GM21619 (cell line): ENCODE data around the gene PALM3.
"Not testable (repeated sequence)": the region's sequence is repeated elsewhere in the genome, so short reads cannot be mapped to it uniquely, and the experiment has no call there.

ENCODE experiments used
- ATAC-seq: cut with Tn5 transposase; IDR thresholded peaks from one replicate; pipeline ENCODE4 v1.9.1; 2021; ENCODE audit not compliant: unreplicated experiment

The PALM3 gene

GRCh38 chr19:14033946-14034345, 27.9 kb downstream of the PALM3 start:
- ATAC-seq = no peak

- ATAC-seq = no peak
Measured at GRCh38 chr19:14031719-14032480, 30.0 kb downstream of the PALM3 start, which contains the start of gene IL27RA. TSS of gene IL27RA (plus strand) at chr19:14031762. CDS start at chr19:14031873, 111 bp downstream.

DNA sequence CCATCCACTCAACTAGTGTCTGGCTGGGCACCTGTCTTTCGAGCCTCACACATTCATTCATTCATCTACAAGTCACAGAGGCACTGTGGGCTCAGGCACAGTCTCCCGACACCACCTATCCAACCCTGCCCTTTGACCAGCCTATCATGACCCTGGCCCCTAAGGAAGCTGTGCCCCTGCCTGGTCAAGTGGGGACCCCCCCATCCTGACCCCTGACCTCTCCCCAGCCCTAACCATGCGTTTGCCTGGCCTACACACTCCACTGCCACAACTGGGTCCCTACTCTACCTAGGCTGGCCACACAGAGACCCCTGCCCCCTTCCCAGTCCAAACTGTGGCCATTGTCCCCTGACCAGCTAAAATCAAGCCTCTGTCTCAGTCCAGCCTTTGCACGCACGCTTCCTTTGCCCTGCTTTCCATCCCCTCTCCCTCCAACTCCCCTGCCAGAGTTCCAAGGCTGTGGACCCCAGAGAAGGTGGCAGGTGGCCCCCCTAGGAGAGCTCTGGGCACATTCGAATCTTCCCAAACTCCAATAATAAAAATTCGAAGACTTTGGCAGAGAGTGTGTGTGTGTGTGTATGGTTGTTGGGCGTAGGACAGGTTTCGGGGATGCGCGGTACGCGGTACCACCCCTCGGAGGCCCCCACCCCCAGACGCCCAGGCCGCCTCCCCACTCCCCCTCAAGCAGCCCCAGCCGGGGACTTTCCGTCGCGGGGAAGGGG, 30.7 kb downstream of the PALM3 start:
- no peak for ATAC-seq

DNA sequence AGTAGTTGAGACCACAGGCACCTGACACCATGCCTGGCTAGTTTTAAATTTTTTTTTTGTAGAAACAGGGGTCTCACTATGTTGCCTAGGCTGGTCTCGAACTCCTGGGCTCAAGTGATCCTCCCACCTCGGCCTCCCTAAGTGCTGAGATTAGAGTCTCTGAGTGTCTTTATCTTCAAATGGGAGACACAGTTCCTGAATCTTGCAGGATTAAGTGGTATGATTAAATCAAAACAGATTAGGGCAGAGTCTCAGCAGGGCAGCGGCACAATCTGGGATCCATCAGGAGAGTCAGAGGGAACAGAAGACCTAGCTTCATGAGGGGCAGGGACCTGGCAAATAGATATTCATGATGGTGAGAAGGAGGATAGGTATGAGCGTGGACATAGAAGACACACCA, 33.0 kb downstream of the PALM3 start:
- ATAC-seq = no peak

DNA sequence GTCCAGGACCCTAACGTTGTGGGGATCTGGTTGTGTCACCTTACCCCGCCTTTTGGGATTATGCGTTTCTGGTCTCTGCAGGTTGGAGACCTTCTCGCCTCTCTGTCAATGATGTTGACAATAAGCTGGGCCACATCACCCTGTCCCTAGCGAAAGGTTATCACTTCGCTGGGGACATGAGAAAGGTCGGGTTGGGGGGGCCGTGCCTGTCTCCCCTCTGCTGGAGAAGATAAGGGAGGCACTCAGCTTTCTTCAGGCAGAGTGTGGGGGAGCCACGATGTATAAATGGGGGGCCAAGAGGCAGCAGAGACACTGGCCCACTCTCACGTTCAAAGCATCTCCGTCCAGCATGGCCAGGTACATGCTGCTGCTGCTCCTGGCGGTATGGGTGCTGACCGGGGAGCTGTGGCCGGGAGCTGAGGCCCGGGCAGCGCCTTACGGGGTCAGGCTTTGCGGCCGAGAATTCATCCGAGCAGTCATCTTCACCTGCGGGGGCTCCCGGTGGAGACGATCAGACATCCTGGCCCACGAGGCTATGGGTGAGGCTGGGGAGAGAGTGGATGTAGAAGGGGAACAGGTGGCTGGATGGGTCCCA, 33.9 kb downstream of the PALM3 start, which contains the start of gene RLN3:
TSS of gene RLN3 (plus strand) at position 293 of the 595 bp plus-strand sequence. CDS start at position 350, 57 bp downstream.
- ATAC-seq = no peak

GRCh38 chr19:14026652-14027192, 35.2 kb downstream of the PALM3 start:
- not testable (repeated sequence) for ATAC-seq

DNA sequence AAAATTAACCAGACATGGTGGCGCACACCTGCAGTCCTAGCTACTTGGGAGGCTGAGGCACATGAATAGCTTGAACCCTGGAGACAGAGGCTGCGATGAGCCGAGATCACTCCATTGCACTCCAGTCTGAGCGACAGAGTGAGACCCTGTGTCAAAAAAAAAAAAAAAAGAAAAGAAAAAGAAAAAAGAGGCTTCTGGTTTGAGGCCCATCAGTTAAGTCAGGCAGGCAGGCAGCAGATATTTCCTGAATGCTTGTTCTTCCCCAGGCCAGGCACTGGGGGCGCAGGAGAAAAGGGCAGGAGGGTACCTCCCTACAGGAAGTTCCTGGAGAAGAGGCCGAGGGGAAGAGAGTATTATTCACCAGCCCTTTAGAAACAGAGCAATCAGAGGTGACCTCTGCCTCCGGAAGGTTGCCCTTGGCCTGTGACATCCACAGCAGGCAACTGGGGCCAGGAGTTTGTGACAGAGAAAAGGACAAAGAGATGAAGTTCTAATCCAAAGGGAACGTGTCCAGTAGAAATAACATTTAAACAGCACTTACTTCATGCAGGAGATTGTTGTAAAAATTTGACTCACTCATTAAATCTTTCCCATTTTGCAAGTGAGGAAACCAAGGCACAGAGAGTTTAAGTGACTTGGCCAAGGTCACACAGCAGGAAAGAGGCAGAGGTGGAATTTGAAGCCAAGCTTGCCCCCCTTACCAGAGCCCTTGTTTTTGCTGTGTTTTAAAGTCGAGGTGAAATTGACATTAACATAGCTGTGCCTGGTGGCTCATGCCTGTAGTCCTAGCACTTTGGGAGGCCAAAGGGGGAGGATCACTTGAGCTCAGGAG, 38.3 kb downstream of the PALM3 start:
- ATAC-seq = no peak

GRCh38 chr19:14022469-14022868, 39.4 kb downstream of the PALM3 start:
- no peak for ATAC-seq

DNA sequence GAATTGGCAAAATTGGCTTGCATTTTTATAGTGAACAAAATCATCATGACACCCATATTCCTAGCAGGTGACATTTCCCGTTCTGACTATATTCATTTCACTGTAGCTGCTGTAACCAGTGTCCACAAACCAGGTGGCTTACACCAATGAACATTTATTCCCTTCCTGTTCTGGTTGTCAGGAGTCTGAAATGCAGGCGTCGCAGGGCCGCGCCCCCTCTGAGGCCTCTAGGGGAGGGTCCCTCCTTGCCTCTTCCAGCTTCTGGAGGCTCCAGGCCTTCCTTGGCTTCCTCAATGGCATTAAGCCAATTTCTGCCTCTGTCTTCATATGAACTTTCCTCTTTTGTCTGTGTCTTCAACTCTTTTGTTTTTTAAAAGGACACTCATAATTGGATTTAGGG, 40.4 kb downstream of the PALM3 start:
- no peak for ATAC-seq

GRCh38 chr19:14019739-14020138, 42.1 kb downstream of the PALM3 start:
- not testable (repeated sequence) for ATAC-seq

DNA sequence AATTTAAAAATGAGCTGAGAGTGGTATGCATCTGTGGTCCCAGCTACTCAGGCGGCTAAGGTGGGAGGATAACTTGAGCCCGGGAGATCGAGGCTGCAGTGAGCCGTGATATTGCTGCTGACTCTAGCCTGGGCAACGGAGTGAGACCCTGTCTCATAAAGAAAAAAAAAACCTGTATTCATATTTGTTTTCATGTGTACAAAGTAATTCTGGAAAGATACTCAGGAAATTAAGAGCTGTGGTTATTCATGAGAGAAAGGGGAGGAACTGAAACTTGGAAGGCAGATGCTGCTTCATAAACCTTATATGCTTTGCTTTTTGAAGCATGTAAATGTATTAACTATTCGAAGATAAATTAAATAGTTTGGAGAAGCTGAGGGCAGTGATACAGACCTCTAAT, 42.8 kb downstream of the PALM3 start:
- ATAC-seq = no peak

GRCh38 chr19:14015524-14016035, 46.3 kb downstream of the PALM3 start:
- ATAC-seq = peak; percentile 75

DNA sequence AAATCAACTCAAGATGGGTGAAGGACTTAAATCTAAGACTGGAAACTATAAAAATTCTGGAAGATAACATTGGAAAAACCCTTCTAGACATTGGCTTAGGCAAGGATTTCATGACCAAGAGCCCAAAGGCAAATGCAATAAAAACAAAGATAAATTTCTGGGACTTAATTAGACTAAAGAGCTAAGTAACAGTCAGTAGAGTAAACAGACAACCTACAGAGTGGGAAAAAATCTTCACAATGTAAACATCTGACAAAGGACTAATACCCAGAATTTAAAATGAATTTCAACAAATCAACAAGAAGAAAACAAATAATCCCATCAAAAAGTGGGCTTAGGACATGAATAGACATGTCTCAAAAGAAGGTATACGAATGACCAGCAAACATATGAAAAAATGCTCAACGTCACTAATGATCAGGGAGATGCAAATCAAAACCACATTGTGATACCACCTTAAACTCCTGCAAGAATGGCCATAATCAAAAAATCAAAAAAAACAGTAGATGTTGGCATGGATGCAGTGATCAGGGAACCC, 49.4 kb downstream of the PALM3 start:
- no peak for ATAC-seq

GRCh38 chr19:14006766-14007562, 54.9 kb downstream of the PALM3 start:
- ATAC-seq = peak; percentile 25

- ATAC-seq = peak; percentile 77
Measured at GRCh38 chr19:14006085-14006765, 55.7 kb downstream of the PALM3 start, which contains the start of gene RFX1. TSS of gene RFX1 (minus strand) at chr19:14006320. CDS start at chr19:13993843, 12,477 bp downstream.

DNA sequence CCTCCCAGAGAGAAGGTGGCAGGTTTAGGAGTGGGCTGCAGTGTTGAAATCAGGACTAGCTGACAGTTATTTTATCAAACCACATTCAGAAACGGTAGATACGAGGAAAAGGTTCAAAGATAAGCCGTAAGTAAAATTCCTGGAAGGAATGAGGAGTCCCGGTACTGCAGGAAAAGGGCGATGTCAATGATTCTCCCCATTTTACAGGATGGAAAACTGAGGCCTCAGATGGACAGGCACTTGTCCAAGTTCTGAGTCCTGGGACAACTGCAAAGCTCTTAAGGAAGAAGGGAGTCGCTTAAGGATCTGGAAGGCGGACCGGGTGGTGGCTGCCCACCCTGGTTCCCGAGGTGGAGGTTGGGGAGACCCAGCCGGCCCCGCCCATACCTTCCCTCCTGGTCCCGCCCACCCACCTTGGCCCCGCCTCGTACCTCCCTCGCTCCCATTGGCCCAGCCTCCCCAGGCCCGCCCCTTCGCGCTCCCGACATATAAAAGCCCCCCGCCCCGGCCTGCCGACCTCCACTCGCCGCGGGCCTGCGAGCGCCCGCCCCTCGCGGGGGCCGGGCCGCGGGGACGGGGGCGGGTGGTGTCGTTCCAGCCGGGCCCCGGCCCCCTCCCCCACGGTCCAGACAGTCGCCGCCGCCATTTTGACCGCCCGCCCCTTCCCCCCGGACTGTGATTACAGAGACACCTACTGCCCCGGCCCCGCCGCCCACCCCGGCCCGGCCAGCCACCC, 56.4 kb downstream of the PALM3 start:
- ATAC-seq = peak; percentile 17

DNA sequence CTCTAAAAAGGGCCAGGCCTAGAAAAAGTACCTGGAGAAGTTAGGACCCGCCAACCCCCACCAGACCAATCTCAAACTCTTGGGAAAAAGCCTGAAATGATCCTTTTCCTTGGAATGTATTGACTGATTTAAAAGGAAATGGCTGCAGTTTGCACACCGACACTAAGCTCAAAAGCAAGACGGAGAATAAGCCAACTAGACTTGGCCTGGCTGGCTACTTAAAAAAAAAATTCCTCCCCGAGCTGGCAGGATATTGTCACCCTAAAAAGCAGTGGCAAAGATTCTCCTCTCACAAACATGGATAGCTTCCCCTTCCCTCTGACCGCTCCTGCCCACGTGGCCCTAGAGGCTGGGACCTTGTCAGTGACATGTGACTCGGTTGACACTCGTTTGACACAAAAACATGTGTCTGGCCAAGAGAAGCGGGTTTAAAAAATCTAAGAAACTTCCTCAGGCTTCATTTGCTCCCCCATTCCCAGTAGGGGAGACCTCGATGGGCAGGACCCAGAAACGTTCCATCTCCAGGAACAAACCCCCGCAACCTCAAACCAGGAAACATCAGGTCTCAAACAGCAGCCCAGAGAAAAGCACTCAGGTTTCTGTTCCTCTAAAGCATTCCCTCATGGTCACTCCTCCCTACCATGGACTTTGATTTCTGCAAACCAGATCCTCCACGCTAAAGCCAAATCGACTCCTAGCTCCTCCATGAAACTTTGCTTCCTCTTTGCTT, 57.1 kb downstream of the PALM3 start:
- ATAC-seq = no peak
